ENCODE results near the gene TMEM108. TPM values are rescaled to one million over a fixed set of nuclear protein-coding genes. Genes with fewer than 3 reads are reported as not detected.
A peak's percentile ranks its signal among the peaks of the same experiment; 100 is the strongest.

The TMEM108 gene
- polyA plus RNA-seq, 1 donor from 2014 or later = 2.1 TPM

DNA sequence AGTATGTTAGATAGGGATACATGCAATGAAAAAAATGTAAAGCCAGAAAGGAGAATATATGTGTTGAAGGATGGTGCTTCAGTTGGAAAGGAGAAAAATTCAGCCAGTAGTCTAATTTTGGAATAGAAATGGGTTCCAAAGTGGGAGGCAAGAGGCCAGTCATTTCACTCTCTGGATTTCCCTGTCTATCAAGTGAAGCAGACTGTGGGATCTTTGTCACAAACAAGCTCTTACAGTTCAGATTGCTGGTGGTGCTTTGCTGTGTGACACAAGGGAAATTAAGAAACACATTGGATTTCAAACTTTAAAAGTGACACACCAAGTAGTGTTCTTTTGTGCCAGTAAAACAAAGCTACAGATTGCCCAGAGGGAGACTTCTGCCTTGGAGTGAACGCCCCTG, 279.7 kb downstream of the TMEM108 start:
- Histone ChIP-seq H3K4me2 (ENCODE audit: low read length) (no peak overlapping the region), H3F3A (ENCODE audit: insufficient read depth, low read length, poor library complexity, severe bottlenecking) (no peaks in the 10 kb centered on the region), H4K20me1 (ENCODE audit: insufficient read depth) (no peaks in the 10 kb centered on the region), H3K9ac (ENCODE audit: low read length) (no peak overlapping the region), H3K27ac (ENCODE audit: low read length) (no peak overlapping the region), H3K4me3 (ENCODE audit: low read length) (no peak overlapping the region), H3K36me3 (ENCODE audit: insufficient read depth, low read length) (no peaks in the 10 kb centered on the region), H3K9me2 (ENCODE audit: insufficient read depth, low read length) (no peaks in the 10 kb centered on the region), H3K27me3 (ENCODE audit: insufficient read depth, low read depth, low read length) (no peaks in the 10 kb centered on the region), H3K79me2 (replicated peaks; ENCODE audit: insufficient read depth, low read length) (no peaks in the 10 kb centered on the region), H3K9me3 (ENCODE audit: low read length) (no peaks in the 10 kb centered on the region), H2AFZ (ENCODE audit: low read depth, low read length) (no peak overlapping the region)
- no peak for TF ChIP-seq MXI1 (conservative IDR thresholded peaks at IDR 0.05; ENCODE audit: poor library complexity, severe bottlenecking)
- TF ChIP-seq RAD21 (conservative IDR thresholded peaks at IDR 0.05) = no peak
- no peak for TF ChIP-seq EZH2 (IDR thresholded peaks at IDR 0.05; ENCODE audit: borderline replicate concordance, insufficient read depth, low read length, poor library complexity, severe bottlenecking)

DNA sequence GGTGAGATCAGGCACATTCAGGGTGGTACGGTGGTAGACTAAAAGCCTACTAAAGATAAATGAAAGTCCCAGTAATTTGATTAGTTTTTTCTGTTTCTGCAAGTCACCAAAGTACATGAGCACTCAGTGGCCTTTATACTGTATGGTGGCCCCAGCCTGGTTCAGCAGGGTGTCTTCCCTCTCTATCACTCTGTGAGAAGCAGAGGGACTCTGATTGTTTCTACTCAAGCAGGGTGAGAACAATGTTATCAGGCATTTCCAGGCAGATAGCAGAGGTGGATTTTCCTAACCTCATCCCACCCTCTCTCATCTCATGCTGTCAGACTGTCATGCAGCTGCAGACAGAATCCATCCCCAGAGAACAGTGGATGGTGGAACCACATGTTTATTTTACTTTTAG, 290.2 kb downstream of the TMEM108 start:
- Histone ChIP-seq H3K79me2 (replicated peaks; ENCODE audit: insufficient read depth, low read length) (no peaks in the 10 kb centered on the region), H3K27ac (ENCODE audit: low read length) (no peak overlapping the region), H3F3A (ENCODE audit: insufficient read depth, low read length, poor library complexity, severe bottlenecking) (no peaks in the 10 kb centered on the region), H3K4me2 (ENCODE audit: low read length) (no peak overlapping the region), H3K9me3 (ENCODE audit: low read length) (no peaks in the 10 kb centered on the region), H3K36me3 (ENCODE audit: insufficient read depth, low read length) (no peaks in the 10 kb centered on the region), H2AFZ (ENCODE audit: low read depth, low read length) (no peak overlapping the region), H3K27me3 (ENCODE audit: insufficient read depth, low read depth, low read length) (no peaks in the 10 kb centered on the region), H3K9ac (ENCODE audit: low read length) (no peak overlapping the region), H4K20me1 (ENCODE audit: insufficient read depth) (no peaks in the 10 kb centered on the region), H3K4me3 (ENCODE audit: low read length) (no peak overlapping the region), H3K9me2 (ENCODE audit: insufficient read depth, low read length) (no peaks in the 10 kb centered on the region)
- TF ChIP-seq RAD21 (conservative IDR thresholded peaks at IDR 0.05) = no peak
- TF ChIP-seq TAF1 (IDR thresholded peaks at IDR 0.05; ENCODE audit: low read depth) = no peak
- TF ChIP-seq, protein P1, sequence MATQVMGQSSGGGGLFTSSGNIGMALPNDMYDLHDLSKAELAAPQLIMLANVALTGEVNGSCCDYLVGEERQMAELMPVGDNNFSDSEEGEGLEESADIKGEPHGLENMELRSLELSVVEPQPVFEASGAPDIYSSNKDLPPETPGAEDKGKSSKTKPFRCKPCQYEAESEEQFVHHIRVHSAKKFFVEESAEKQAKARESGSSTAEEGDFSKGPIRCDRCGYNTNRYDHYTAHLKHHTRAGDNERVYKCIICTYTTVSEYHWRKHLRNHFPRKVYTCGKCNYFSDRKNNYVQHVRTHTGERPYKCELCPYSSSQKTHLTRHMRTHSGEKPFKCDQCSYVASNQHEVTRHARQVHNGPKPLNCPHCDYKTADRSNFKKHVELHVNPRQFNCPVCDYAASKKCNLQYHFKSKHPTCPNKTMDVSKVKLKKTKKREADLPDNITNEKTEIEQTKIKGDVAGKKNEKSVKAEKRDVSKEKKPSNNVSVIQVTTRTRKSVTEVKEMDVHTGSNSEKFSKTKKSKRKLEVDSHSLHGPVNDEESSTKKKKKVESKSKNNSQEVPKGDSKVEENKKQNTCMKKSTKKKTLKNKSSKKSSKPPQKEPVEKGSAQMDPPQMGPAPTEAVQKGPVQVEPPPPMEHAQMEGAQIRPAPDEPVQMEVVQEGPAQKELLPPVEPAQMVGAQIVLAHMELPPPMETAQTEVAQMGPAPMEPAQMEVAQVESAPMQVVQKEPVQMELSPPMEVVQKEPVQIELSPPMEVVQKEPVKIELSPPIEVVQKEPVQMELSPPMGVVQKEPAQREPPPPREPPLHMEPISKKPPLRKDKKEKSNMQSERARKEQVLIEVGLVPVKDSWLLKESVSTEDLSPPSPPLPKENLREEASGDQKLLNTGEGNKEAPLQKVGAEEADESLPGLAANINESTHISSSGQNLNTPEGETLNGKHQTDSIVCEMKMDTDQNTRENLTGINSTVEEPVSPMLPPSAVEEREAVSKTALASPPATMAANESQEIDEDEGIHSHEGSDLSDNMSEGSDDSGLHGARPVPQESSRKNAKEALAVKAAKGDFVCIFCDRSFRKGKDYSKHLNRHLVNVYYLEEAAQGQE (IDR thresholded peaks at IDR 0.05; ENCODE audit: borderline replicate concordance) = peak; percentile 14

DNA sequence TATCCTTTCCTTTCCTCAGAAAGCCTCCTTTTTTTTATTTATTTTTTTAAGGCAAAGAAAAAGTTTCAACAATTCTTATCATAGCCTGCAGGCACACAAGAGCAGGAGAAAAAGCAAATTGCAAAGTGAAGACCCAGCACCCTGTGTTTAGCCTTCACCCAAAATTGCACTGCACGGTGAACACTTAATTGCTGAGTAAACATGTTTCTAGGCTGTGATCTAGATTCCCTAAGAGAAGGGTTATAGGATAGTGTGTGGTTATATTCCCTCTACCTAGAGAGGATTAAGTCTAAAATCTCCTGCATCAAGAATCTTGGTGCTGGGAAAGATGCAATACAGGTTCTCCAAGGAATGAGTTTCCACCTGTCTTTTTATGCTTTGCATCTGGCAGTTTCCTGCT, 291.4 kb downstream of the TMEM108 start:
- TF ChIP-seq, protein P2, sequence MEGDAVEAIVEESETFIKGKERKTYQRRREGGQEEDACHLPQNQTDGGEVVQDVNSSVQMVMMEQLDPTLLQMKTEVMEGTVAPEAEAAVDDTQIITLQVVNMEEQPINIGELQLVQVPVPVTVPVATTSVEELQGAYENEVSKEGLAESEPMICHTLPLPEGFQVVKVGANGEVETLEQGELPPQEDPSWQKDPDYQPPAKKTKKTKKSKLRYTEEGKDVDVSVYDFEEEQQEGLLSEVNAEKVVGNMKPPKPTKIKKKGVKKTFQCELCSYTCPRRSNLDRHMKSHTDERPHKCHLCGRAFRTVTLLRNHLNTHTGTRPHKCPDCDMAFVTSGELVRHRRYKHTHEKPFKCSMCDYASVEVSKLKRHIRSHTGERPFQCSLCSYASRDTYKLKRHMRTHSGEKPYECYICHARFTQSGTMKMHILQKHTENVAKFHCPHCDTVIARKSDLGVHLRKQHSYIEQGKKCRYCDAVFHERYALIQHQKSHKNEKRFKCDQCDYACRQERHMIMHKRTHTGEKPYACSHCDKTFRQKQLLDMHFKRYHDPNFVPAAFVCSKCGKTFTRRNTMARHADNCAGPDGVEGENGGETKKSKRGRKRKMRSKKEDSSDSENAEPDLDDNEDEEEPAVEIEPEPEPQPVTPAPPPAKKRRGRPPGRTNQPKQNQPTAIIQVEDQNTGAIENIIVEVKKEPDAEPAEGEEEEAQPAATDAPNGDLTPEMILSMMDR (IDR thresholded peaks at IDR 0.05; ENCODE audit: poor library complexity, severe bottlenecking) = no peak
- TF ChIP-seq RAD21 (conservative IDR thresholded peaks at IDR 0.05) (no peak), TAF1 (IDR thresholded peaks at IDR 0.05; ENCODE audit: low read depth) (no peak), MXI1 (conservative IDR thresholded peaks at IDR 0.05; ENCODE audit: poor library complexity, severe bottlenecking) (no peak), SMC3 (conservative IDR thresholded peaks at IDR 0.05; ENCODE audit: poor library complexity) (no peak), EZH2 (IDR thresholded peaks at IDR 0.05; ENCODE audit: borderline replicate concordance, insufficient read depth, low read length, poor library complexity, severe bottlenecking) (no peak), EP300 (conservative IDR thresholded peaks at IDR 0.05; ENCODE audit: poor library complexity, severe bottlenecking) (no peak), POLR2AphosphoS5 (IDR thresholded peaks at IDR 0.05) (no peak)
- TF ChIP-seq, protein P1 (IDR thresholded peaks at IDR 0.05; ENCODE audit: borderline replicate concordance) = no peak
- Histone ChIP-seq H3K79me2 (replicated peaks; ENCODE audit: insufficient read depth, low read length) (no peaks in the 10 kb centered on the region), H4K20me1 (ENCODE audit: insufficient read depth) (no peaks in the 10 kb centered on the region), H2AFZ (ENCODE audit: low read depth, low read length) (no peak overlapping the region), H3K36me3 (ENCODE audit: insufficient read depth, low read length) (no peaks in the 10 kb centered on the region), H3K9ac (ENCODE audit: low read length) (peak overlapping the region; percentile 11), H3F3A (ENCODE audit: insufficient read depth, low read length, poor library complexity, severe bottlenecking) (no peaks in the 10 kb centered on the region), H3K27ac (ENCODE audit: low read length) (peak overlapping the region; percentile 1), H3K4me2 (ENCODE audit: low read length) (peak overlapping the region; percentile 18), H3K9me3 (ENCODE audit: low read length) (no peaks in the 10 kb centered on the region), H3K9me2 (ENCODE audit: insufficient read depth, low read length) (no peaks in the 10 kb centered on the region), H3K4me3 (ENCODE audit: low read length) (peak overlapping the region; percentile 20), H3K27me3 (ENCODE audit: insufficient read depth, low read depth, low read length) (no peaks in the 10 kb centered on the region)

Data from neural cell (in vitro differentiated cells).